ENCODE results near the gene FTO. TPM values are rescaled to one million over a fixed set of nuclear protein-coding genes. Genes with fewer than 3 reads are reported as not detected.

FTO gene
- total and polyA plus RNA-seq, 2 of the 13 experiments (the other 11 are each of a cell fraction or from before 2014, with no cell fraction given), result 41.6 to 55.8 TPM

- no peaks in the 10 kb centered on the region for H3K36me3 ChIP-seq (replicated peaks in 1 of 2; ENCODE audit: control insufficient read depth in 1 of 2, insufficient read depth in 2 of 2, low read length in 2 of 2)
- H4K20me1 ChIP-seq (ENCODE audit: insufficient read depth, low read length), result no peaks in the 10 kb centered on the region
- FAIRE-seq (no peak), ATAC-seq (no peak), DNase-seq (ENCODE audit: low spot score) (no peak)
- H3K9ac ChIP-seq (ENCODE audit: insufficient read depth, low read depth, low read length), result no peak overlapping the region
- in situ Hi-C loops (cut with HindIII; ENCODE audit: extremely low pct_ligation_motif_present, low pct_unique_long_range_greater_than_20kb) (no loop called here), intact Hi-C loops (cut with micrococcal nuclease; ENCODE audit: unreplicated experiment) (no loop called here)
- no peak overlapping the region for H3K4me3 ChIP-seq (replicated peaks in 1 of 3; ENCODE audit: insufficient read depth in 1 of 3, low read depth in 2 of 3, low read length in 3 of 3)
- POLR2A ChIA-PET, result no interaction called here
- CTCF ChIA-PET (ENCODE audit: low intra/inter-chr PET ratio, low total read pairs), result no interaction called here
- H3K27ac ChIP-seq (ENCODE audit: extremely low read length, insufficient read depth, low read length), result no peak overlapping the region
- H3K9me3 ChIP-seq (ENCODE audit: low read length), result no peaks in the 10 kb centered on the region
- H3K79me2 ChIP-seq (ENCODE audit: insufficient read depth, low read length), result peaks cover 41% of the 10 kb centered on the region
- H3K27me3 ChIP-seq (ENCODE audit: control insufficient read depth in 1 of 2, insufficient read depth in 2 of 2, low read length in 2 of 2), result no peaks in the 10 kb centered on the region
- H2AFZ ChIP-seq (ENCODE audit: low read length), result no peak overlapping the region
- H3K4me1 ChIP-seq (ENCODE audit: insufficient read depth, low read length), result no peaks in the 10 kb centered on the region
- no peak overlapping the region for H3K4me2 ChIP-seq (ENCODE audit: low read depth, low read length)
- TF ChIP-seq ARID4A (CRISPR knock-in tag; IDR thresholded peaks at IDR 0.05; ENCODE audit: borderline replicate concordance), result no peak
- TF ChIP-seq AGO2 (optimal IDR thresholded peaks at IDR 0.05; ENCODE audit: low read depth, low read length), result no peak
- no peak for TF ChIP-seq ELF4 (CRISPR knock-in tag; IDR thresholded peaks at IDR 0.05; ENCODE audit: borderline replicate concordance)
- TF ChIP-seq GLMP (CRISPR knock-in tag; IDR thresholded peaks at IDR 0.05; ENCODE audit: borderline replicate concordance), result no peak
- TF ChIP-seq, protein P1, sequence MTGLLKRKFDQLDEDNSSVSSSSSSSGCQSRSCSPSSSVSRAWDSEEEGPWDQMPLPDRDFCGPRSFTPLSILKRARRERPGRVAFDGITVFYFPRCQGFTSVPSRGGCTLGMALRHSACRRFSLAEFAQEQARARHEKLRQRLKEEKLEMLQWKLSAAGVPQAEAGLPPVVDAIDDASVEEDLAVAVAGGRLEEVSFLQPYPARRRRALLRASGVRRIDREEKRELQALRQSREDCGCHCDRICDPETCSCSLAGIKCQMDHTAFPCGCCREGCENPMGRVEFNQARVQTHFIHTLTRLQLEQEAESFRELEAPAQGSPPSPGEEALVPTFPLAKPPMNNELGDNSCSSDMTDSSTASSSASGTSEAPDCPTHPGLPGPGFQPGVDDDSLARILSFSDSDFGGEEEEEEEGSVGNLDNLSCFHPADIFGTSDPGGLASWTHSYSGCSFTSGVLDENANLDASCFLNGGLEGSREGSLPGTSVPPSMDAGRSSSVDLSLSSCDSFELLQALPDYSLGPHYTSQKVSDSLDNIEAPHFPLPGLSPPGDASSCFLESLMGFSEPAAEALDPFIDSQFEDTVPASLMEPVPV (CRISPR knock-in tag; IDR thresholded peaks at IDR 0.05), result no peak
- TF ChIP-seq ZFYVE20 (CRISPR knock-in tag; IDR thresholded peaks at IDR 0.05; ENCODE audit: borderline replicate concordance, low read depth), result no peak
- no peak for TF ChIP-seq FOXA1 (IDR thresholded peaks at IDR 0.05)
- no peak for TF ChIP-seq FOXA1 (CRISPR knock-in tag; IDR thresholded peaks at IDR 0.05)
- TF ChIP-seq NFIC (IDR thresholded peaks at IDR 0.05; ENCODE audit: low read length), result no peak
- TF ChIP-seq ZNF251 (CRISPR knock-in tag; IDR thresholded peaks at IDR 0.05), result no peak
- BruUV-seq (replicated peaks), result no TSS peak
- 93% methylated on average over 5 of the region's 5 CpGs for WGBS (ENCODE audit: low lambda C conversion rate)
These were observed 17.1 kb downstream of the FTO start for GRCh38 chr16:53721017-53721416.
